Heart left ventricle (tissue), 13 donors: ENCODE measurements around the gene PRIMPOL.

Source experiments
- CTCF ChIP-seq, 12 donors: fragments of 200-600 bp; sonication (generic) in 4 of 12; IDR thresholded peaks; one replicate each; pipeline versions ENCODE4 v1.5.0 to v1.8.0; 2018 to 2022; ENCODE audit warnings: antibody characterized with exemption in 12 of 12, mild to moderate bottlenecking in 5 of 12
- POLR2A ChIP-seq, 2 donors: fragments of 450-650 bp; IDR thresholded peaks; one replicate each; pipeline ENCODE4 v1.6.1; 2017; ENCODE audit warnings: antibody characterized with exemption in 2 of 2, mild to moderate bottlenecking in 2 of 2, moderate library complexity in 2 of 2
- donor health status: ischemic (EF 13 %, LVEDD 7.1; RV severe dilation, severe dysfunction).
- donor health status: DM: no; HTN: yes; CAD: no.
- donor health status: DM: no; HTN: no; CAD: no.
- donor health status: ischemic (EF 25% LVEDD 6.9; RV normal size, moderate dysfunction).
- donor health status: ischemic (EF 25% LVEDD 5.7; RV mildly dilated, moderate dysfunction).
- donor health status: ischemic (EF 35%, LVEDD 5.7; RV mildly dilated, moderate dysfunction).
- donor health status: nonischemic (EF 11% LVEDD 7.7; RV severe dilation, severe dysfunction).
- donor health status: DM: yes; HTN: yes; CAD: no.
- donor health status: PGD.
- donor health status: ischemic (EF 29% LVEDD 5.4; RV normal size, mild dysfunction).
- donor health status: nonischemic (EF 23%, LVEDD 6.1; RV moderate dilation, normal function).

GRCh38 chr4:184653650-184654049, 4.1 kb downstream of the PRIMPOL start:
- no peak for TF ChIP-seq CTCF (IDR thresholded peaks at IDR 0.05)
- TF ChIP-seq POLR2A (IDR thresholded peaks at IDR 0.05) = no peak
